ENCODE results near the gene PHF20.
"Not testable (repeated sequence)": the region's sequence is repeated elsewhere in the genome, so short reads cannot be mapped to it uniquely, and the experiment has no call there.

Gene PHF20

GRCh38 chr20:35776513-35777101, 4.8 kb downstream of the PHF20 start:
- peak; percentile 14 for DNase-seq (ENCODE audit: low read depth)

- not testable (repeated sequence) for DNase-seq (ENCODE audit: low read depth)
These were observed 12.0 kb downstream of the PHF20 start for GRCh38 chr20:35783811-35784210.

GRCh38 chr20:35785541-35785940, 13.7 kb downstream of the PHF20 start:
- DNase-seq (ENCODE audit: low read depth) = not testable (repeated sequence)

- no peak for DNase-seq (ENCODE audit: low read depth)
These were observed 17.0 kb downstream of the PHF20 start for GRCh38 chr20:35788796-35789195.

GRCh38 chr20:35791097-35791496, 19.3 kb downstream of the PHF20 start:
- DNase-seq (ENCODE audit: low read depth) = no peak

- peak; percentile 91 for DNase-seq (ENCODE audit: low read depth)
These were observed 20.0 kb downstream of the PHF20 start for GRCh38 chr20:35791821-35792220.

GRCh38 chr20:35792740-35793139, 20.9 kb downstream of the PHF20 start:
- DNase-seq (ENCODE audit: low read depth) = no peak

- peak; percentile 44 for DNase-seq (ENCODE audit: low read depth)
These were observed 24.8 kb downstream of the PHF20 start for GRCh38 chr20:35796571-35796970.

GRCh38 chr20:35801865-35802264, 30.1 kb downstream of the PHF20 start:
- no peak for DNase-seq (ENCODE audit: low read depth)

- no peak for DNase-seq (ENCODE audit: low read depth)
These were observed 34.3 kb downstream of the PHF20 start for GRCh38 chr20:35806075-35806474.

- no peak for DNase-seq (ENCODE audit: low read depth)
These were observed 36.1 kb downstream of the PHF20 start for GRCh38 chr20:35807877-35808276.

- DNase-seq (ENCODE audit: low read depth) = peak; percentile 63
These were observed 48.9 kb downstream of the PHF20 start for GRCh38 chr20:35820715-35821114.

GRCh38 chr20:35821807-35822242, 50.0 kb downstream of the PHF20 start:
- peak; percentile 95 for DNase-seq (ENCODE audit: low read depth)

- DNase-seq (ENCODE audit: low read depth) = peak; percentile 78
These were observed 51.3 kb downstream of the PHF20 start for GRCh38 chr20:35823147-35823546.

GRCh38 chr20:35823937-35824336, 52.1 kb downstream of the PHF20 start:
- DNase-seq (ENCODE audit: low read depth) = no peak

GRCh38 chr20:35826397-35826998, 54.7 kb downstream of the PHF20 start:
- no peak for DNase-seq (ENCODE audit: low read depth)

GRCh38 chr20:35828434-35828833, 56.6 kb downstream of the PHF20 start:
- peak; percentile 50 for DNase-seq (ENCODE audit: low read depth)

- no peak for DNase-seq (ENCODE audit: low read depth)
These were observed 57.1 kb downstream of the PHF20 start for GRCh38 chr20:35828916-35829315.

GRCh38 chr20:35830264-35830663, 58.4 kb downstream of the PHF20 start:
- no peak for DNase-seq (ENCODE audit: low read depth)

- no peak for DNase-seq (ENCODE audit: low read depth)
These were observed 59.2 kb downstream of the PHF20 start for GRCh38 chr20:35831029-35831428.

- DNase-seq (ENCODE audit: low read depth) = no peak
These were observed 60.2 kb downstream of the PHF20 start for GRCh38 chr20:35831971-35832370.

- no peak for DNase-seq (ENCODE audit: low read depth)
These were observed 61.4 kb downstream of the PHF20 start for GRCh38 chr20:35833241-35833640.

GRCh38 chr20:35837577-35838195, 65.9 kb downstream of the PHF20 start:
- DNase-seq (ENCODE audit: low read depth) = no peak

GRCh38 chr20:35838205-35838604, 66.4 kb downstream of the PHF20 start:
- DNase-seq (ENCODE audit: low read depth) = no peak

All from amniotic epithelial cell (primary cell).